ENCODE results near the gene PARP1. TPM values are rescaled to one million over a fixed set of nuclear protein-coding genes. Genes with fewer than 3 reads are reported as not detected.

PARP1 gene
- total RNA-seq, 1 experiment from 2014 or later: 213 TPM

DNA sequence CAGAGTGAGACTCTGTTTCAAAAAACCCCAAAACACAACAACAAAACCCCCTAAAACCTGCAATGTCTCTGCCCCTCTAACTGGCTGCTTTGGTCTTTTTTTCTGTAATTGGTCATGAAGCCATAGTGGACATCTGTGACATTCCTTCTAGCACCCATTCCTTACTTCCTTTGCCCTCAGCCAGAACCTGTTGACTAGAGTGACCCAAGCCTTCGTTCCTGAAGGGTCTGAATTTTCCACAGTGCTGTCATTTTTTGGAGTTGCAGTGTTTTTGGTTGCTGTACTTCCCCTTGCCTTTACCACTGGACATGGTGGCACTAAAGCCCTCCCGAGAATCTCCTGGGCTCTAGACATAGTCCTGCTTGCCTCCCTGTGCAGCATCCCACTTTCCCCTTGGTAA, 50.5 kb downstream of the PARP1 start:
- Histone ChIP-seq H3K27ac (ENCODE audit: low read depth, low read length) (no peak overlapping the region), H3K9me3 (ENCODE audit: control insufficient read depth in 1 of 2, insufficient read depth in 1 of 2, low read depth in 1 of 2, low read length in 2 of 2) (no peaks in the 10 kb centered on the region), H3K36me3 (ENCODE audit: control insufficient read depth in 1 of 2, insufficient read depth in 2 of 2, low read length in 2 of 2) (peaks cover 11 to 15% of the 10 kb centered on the region in 2 experiments; a peak in 3 of 4 replicates), H3K9me2 (ENCODE audit: insufficient read depth) (no peaks in the 10 kb centered on the region), H3K9ac (ENCODE audit: low read length) (no peak overlapping the region), H3K4me2 (ENCODE audit: low read length) (no peak overlapping the region), H3K4me1 (ENCODE audit: control insufficient read depth in 1 of 2, insufficient read depth in 2 of 2, low read length in 2 of 2) (no peaks in the 10 kb centered on the region), H3K27me3 (ENCODE audit: insufficient read depth, low read length) (no peaks in the 10 kb centered on the region), H3K79me2 (ENCODE audit: insufficient read depth, low read length) (no peaks in the 10 kb centered on the region), H2AFZ (ENCODE audit: low read depth, low read length, poor library complexity, severe bottlenecking) (no peak overlapping the region), H3K4me3 (replicated peaks in 1 of 2; ENCODE audit: low read depth in 1 of 2, low read length in 2 of 2) (no peak overlapping the region), H4K20me1 (ENCODE audit: insufficient read depth) (no peaks in the 10 kb centered on the region)
- no TSS peak for BruUV-seq (replicated peaks)
- intact Hi-C loops (cut with micrococcal nuclease): no loop called here
- RAD21 ChIA-PET (ENCODE audit: low non-redundant PET in 1 of 2, low total read pairs in 2 of 2, uncharacterized antibody in 2 of 2, unreplicated experiment in 2 of 2): no interaction called here
- POLR2A ChIA-PET: no interaction called here
- TF ChIP-seq, protein P1, sequence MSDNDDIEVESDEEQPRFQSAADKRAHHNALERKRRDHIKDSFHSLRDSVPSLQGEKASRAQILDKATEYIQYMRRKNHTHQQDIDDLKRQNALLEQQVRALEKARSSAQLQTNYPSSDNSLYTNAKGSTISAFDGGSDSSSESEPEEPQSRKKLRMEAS (IDR thresholded peaks at IDR 0.05): no peak
- TF ChIP-seq POLR2AphosphoS5 (IDR thresholded peaks at IDR 0.05; ENCODE audit: low read depth, low read length): no peak
- no peak for TF ChIP-seq FOSL1 (IDR thresholded peaks at IDR 0.05; ENCODE audit: low read depth)
- TF ChIP-seq YY1 (IDR thresholded peaks at IDR 0.05; ENCODE audit: extremely low read depth, insufficient replicate concordance, low read depth, low read length): no peak
- TF ChIP-seq ZFX (IDR thresholded peaks at IDR 0.05): no peak
- TF ChIP-seq TCF7L2 (IDR thresholded peaks at IDR 0.05; ENCODE audit: borderline replicate concordance, extremely low read depth, insufficient read depth, insufficient read length): no peak
- no peak for TF ChIP-seq ATF3 (IDR thresholded peaks at IDR 0.05)
- no peak for TF ChIP-seq ELF1 (IDR thresholded peaks at IDR 0.05; ENCODE audit: borderline replicate concordance, low read depth)
- TF ChIP-seq, protein P2, sequence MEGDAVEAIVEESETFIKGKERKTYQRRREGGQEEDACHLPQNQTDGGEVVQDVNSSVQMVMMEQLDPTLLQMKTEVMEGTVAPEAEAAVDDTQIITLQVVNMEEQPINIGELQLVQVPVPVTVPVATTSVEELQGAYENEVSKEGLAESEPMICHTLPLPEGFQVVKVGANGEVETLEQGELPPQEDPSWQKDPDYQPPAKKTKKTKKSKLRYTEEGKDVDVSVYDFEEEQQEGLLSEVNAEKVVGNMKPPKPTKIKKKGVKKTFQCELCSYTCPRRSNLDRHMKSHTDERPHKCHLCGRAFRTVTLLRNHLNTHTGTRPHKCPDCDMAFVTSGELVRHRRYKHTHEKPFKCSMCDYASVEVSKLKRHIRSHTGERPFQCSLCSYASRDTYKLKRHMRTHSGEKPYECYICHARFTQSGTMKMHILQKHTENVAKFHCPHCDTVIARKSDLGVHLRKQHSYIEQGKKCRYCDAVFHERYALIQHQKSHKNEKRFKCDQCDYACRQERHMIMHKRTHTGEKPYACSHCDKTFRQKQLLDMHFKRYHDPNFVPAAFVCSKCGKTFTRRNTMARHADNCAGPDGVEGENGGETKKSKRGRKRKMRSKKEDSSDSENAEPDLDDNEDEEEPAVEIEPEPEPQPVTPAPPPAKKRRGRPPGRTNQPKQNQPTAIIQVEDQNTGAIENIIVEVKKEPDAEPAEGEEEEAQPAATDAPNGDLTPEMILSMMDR (IDR thresholded peaks at IDR 0.05 in 2 of 3, conservative IDR thresholded peaks at IDR 0.05 in 1 of 3; ENCODE audit: borderline replicate concordance in 1 of 3, insufficient read depth in 1 of 3, low read depth in 2 of 3, low read length in 2 of 3): no peak
- no peak for TF ChIP-seq ZBTB33 (IDR thresholded peaks at IDR 0.05; ENCODE audit: extremely low read depth, insufficient replicate concordance, low read length)
- no peak for TF ChIP-seq SP1 (IDR thresholded peaks at IDR 0.05; ENCODE audit: low read depth)
- no peak for TF ChIP-seq SRF (IDR thresholded peaks at IDR 0.05; ENCODE audit: low read depth)
- no peak for TF ChIP-seq EZH2 (IDR thresholded peaks at IDR 0.05)
- no peak for TF ChIP-seq JUND (IDR thresholded peaks at IDR 0.05)
- TF ChIP-seq EZH2phosphoT487 (IDR thresholded peaks at IDR 0.05; ENCODE audit: borderline replicate concordance): no peak
- TF ChIP-seq CEBPB (IDR thresholded peaks at IDR 0.05; ENCODE audit: low read depth): no peak
- DNase-seq (ENCODE audit: low read depth, low spot score) (no peak), ATAC-seq (no peak)
- CTCF ChIA-PET: no interaction called here

Data from HCT116 (cell line).